ENCODE measurements around the gene SLC29A1.

- TF ChIP-seq SMC3 (IDR thresholded peaks at IDR 0.05) (no peak), POLR2A (IDR thresholded peaks at IDR 0.05; ENCODE audit: low read length) (no peak), EP300 (IDR thresholded peaks at IDR 0.05) (no peak), SREBF2 (IDR thresholded peaks at IDR 0.05) (no peak), TP53 (CRISPR knock-in tag; IDR thresholded peaks at IDR 0.05) (no peak), GATA3 (IDR thresholded peaks at IDR 0.05; ENCODE audit: borderline replicate concordance) (no peak)
- TF ChIP-seq, protein P1, sequence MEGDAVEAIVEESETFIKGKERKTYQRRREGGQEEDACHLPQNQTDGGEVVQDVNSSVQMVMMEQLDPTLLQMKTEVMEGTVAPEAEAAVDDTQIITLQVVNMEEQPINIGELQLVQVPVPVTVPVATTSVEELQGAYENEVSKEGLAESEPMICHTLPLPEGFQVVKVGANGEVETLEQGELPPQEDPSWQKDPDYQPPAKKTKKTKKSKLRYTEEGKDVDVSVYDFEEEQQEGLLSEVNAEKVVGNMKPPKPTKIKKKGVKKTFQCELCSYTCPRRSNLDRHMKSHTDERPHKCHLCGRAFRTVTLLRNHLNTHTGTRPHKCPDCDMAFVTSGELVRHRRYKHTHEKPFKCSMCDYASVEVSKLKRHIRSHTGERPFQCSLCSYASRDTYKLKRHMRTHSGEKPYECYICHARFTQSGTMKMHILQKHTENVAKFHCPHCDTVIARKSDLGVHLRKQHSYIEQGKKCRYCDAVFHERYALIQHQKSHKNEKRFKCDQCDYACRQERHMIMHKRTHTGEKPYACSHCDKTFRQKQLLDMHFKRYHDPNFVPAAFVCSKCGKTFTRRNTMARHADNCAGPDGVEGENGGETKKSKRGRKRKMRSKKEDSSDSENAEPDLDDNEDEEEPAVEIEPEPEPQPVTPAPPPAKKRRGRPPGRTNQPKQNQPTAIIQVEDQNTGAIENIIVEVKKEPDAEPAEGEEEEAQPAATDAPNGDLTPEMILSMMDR (IDR thresholded peaks at IDR 0.05), result no peak
Observed at GRCh38 chr6:44228433-44228832, 5.0 kb downstream of the SLC29A1 start.
